GM21528 (cell line): ENCODE results near the gene COL18A1.
"Not testable (repeated sequence)": the region's sequence is repeated elsewhere in the genome, so short reads cannot be mapped to it uniquely, and the experiment has no call there.

Experiments used
- ATAC-seq: cut with Tn5 transposase; IDR thresholded peaks from one replicate; pipeline ENCODE4 v1.9.1; 2021; ENCODE audit warnings: mild to moderate bottlenecking, moderate library complexity; ENCODE audit not compliant: unreplicated experiment, low FRiP score

Gene COL18A1

GRCh38 chr21:45497846-45498645 is 93.1 kb downstream of the COL18A1 start:
- no peak for ATAC-seq

GRCh38 chr21:45498646-45499000 is 93.7 kb downstream of the COL18A1 start:
- ATAC-seq: no peak

DNA sequence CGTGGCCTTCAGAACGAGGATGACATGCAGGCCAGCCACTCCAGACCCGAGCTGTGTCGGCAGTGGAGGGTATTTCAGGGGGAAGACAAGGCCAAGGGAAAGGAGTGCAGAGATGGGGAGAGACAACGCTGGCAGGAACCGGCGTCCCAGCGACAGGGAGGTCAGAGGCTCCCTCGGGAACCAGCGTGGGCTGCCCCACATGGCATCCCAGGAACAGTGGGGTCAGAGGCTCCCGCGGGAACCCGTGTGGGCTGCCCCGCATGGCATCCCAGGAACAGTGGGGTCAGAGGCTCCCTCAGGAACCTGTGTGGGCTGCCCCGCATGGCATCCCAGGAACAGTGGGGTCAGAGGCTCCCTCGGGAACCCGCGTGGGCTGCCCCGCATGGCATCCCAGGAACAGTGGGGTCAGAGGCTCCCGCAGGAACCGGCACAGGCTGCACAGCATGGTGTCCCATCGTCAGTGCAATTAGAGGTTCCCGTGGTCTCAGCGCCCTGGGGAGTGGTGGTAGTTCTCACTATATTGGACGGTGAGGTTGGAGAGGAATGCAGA is 94.3 kb downstream of the COL18A1 start:
- no peak for ATAC-seq

- no peak for ATAC-seq
Measured at GRCh38 chr21:45499970-45500577, 95.1 kb downstream of the COL18A1 start.

DNA sequence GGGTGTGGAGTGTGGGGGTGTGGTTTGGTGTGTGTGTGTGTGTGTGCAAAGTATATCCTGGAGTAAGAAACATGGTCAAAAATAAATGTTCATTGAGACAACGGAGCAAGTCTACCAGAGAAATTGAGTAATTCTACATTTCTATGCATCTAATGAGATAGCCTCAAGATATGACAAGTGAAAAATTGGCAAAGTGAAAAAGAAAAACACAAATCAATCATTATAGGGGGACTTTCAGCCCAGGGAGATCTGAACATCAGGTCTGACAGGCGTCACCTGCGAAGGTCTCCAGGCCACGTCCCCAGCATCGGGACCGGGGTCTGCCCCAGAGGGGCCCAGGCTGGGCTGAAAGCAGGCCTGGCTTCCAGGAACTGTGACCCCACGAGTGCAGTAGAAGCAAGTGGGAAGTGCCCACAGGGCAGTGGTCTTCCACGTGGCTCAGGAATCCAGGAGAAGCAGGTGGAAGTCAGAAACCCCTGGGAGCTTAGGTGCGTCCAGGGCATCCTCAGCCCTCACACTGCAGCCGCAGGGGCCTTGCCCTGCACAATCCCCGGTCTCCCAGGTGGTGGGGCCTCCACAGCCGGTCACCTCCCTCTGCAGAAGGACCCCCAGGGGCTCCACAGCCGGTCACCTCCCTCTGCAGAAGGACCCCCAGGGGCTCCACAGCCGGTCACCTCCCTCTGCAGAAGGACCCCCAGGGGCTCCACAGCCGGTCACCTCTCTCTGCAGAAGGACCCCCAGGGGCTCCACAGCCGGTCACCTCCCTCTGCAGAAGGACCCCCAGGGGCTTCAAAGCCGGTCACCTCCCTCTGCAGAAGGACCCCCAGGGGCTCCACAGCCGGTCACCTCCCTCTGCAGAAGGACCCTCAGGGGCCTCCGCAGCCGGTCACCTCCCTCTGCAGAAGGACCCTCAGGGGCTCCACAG is 96.4 kb downstream of the COL18A1 start:
- ATAC-seq: not testable (repeated sequence)

DNA sequence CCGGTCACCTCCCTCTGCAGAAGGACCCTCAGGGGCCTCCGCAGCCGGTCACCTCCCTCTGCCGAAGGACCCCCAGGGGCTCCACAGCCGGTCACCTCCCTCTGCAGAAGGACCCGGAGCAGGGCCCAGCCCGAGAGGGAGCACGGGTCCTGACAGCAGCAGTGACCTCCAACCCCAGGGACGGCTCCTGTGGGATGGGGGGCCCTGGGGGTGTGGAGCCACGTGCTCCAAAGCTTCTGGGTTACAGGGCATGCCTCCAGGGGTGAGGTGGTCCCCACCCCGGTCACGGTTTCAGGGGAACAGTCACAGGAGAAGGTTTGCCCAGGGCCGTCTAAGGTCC is 97.0 kb downstream of the COL18A1 start:
- no peak for ATAC-seq

DNA sequence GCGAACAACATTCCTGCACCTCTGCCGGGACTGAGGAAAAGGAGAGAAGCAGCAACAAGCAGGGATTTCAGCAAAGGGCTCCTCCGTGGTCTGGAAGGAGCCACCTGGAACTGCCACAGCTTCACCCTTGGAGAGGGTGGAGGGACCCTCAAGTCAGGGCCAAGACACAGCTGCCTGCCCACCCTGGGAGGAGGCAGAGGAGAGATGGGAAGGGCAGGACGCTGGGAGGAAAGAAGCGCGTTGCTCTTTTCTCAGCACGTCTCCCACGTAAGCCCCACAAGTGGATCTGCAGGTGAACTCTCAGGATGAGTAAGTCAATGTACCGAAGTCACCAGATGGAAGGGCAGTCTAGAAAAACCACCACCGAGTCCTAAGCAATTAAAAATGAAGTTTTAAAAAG is 97.6 kb downstream of the COL18A1 start:
- no peak for ATAC-seq

DNA sequence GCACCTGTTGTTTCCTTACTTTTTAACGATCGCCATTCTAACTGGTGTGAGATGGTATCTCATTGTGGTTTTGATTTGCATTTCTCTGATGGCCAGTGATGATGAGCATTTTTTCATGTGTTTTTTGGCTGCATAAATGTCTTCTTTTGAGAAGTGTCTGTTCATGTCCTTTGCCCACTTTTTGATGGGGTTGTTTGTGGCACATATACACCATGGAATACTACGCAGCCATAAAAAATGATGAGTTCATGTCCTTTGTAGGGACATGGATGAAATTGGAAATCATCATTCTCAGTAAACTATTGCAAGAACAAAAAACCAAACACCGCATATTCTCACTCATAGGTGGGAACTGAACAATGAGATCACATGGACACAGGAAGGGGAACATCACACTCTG is 98.3 kb downstream of the COL18A1 start:
- ATAC-seq: not testable (repeated sequence)

GRCh38 chr21:45504021-45504515 is 99.1 kb downstream of the COL18A1 start:
- ATAC-seq: no peak

GRCh38 chr21:45504516-45505415 is 99.8 kb downstream of the COL18A1 start:
- no peak for ATAC-seq

DNA sequence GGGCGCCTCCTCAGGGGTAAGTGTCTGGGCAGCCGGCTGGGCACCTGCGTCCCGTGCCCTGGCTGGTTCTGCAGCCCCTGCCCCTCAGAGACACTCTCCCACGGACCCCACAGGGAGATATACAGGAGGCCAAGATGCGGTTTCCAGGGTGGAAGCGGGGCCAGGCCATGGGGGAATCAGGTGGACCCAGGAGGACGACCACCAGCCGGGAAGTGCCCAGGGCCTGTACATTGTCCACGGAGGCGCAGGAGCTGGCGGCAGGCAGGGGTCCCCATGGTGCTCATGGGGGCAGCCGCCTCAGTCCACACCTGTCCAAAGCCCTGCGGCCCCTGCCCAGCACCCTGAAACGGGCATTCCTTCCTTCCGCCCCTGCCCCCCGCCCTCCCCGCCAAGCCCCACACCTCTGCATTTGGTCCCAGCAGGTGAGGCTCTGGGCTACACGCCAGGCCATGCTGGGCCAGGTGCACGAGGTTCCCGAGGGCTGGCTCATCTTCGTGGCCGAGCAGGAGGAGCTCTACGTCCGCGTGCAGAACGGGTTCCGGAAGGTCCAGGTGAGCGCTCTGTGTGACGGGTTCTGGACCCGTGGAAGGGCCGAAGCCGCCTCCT is 100.6 kb downstream of the COL18A1 start:
- no peak for ATAC-seq

DNA sequence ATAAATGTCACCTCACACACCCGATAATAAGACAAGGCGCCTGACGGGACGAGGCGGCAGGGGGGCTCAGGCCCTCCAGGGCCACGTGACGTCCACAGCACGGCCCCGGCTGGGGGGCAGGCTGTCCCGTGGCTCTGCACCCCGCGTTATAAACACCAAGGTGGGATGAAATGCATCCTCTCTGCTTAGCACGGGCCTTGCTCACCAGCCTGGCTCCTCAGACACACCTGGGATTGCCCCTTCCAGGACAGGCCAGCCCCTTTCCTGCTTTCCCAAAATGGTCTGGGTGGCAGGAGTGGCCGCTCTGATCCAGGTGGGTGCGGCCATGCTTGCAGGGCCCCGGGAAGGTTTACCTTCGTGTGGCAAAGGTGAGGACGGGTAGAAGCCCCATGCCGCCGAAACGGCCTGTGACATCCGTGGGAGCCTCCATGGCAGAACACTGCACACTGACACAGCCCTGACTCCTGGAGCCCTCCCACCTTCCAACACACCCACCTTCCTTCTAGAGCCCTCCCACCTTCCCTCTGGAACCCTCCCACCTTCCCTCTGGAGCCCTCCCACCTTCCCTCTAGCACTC is 101.4 kb downstream of the COL18A1 start:
- no peak for ATAC-seq

GRCh38 chr21:45506836-45507522 is 102.0 kb downstream of the COL18A1 start:
- no peak for ATAC-seq

DNA sequence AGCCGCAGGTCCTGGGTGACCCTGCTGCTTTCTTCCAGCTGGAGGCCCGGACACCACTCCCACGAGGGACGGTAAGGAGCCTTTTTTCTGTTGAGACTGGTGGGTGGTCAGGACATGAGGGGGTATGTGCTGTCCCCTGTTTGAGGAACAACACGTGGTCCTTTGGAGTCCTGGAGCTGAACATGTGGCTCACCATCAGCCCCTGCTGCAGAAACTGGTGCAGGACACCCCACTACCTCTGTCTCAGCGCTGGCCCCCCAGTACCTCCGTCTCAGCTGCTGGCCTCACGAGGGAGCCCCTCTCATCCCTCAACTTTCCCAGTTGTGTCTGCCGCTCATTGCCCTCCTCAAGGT is 102.5 kb downstream of the COL18A1 start:
- ATAC-seq: no peak

- ATAC-seq: no peak
Measured at GRCh38 chr21:45507888-45508508, 103.0 kb downstream of the COL18A1 start.

GRCh38 chr21:45508607-45509565 is 103.9 kb downstream of the COL18A1 start:
- ATAC-seq: no peak
